CD14-positive monocyte (primary cell): ENCODE data around the gene OR4F6. TPM values are rescaled to one million over a fixed set of nuclear protein-coding genes. Genes with fewer than 3 reads are reported as not detected.
"Not testable (repeated sequence)": the region's sequence is repeated elsewhere in the genome, so short reads cannot be mapped to it uniquely, and the experiment has no call there.

Experiments
- DNase-seq, 3 donors: peaks; one replicate each; pipeline ENCODE4 v3.0.0-alpha.2; 2011 to 2022
- H2AFZ ChIP-seq: 2 replicates; pipeline ENCODE4 v1.6.0; 2012; ENCODE audit warnings: mild to moderate bottlenecking, low read depth, low read length, inconsistent platforms; ENCODE audit not compliant: insufficient read depth, poor library complexity, severe bottlenecking
- H3K27ac ChIP-seq, 2 donors: 1 replicate in 1 of 2; 2 replicates in 1 of 2; pipeline ENCODE4 v1.5.1; 2012 to 2013; ENCODE audit warnings: low read length in 2 of 2, control low read depth in 1 of 2, inconsistent platforms in 1 of 2, low read depth in 1 of 2, mild to moderate bottlenecking in 1 of 2
- H3K27me3 ChIP-seq, 2 donors: one replicate each; pipeline versions ENCODE4 v1.6.0 to v1.6.1; 2011 to 2013; ENCODE audit warnings: low read length in 2 of 2; ENCODE audit not compliant: control insufficient read depth in 2 of 2, insufficient read depth in 2 of 2
- H3K36me3 ChIP-seq, 2 donors: replicated peaks in 1 of 2; 1 replicate in 1 of 2; 2 replicates in 1 of 2; pipeline versions ENCODE4 v1.5.1 to v1.6.1; 2012 to 2013; ENCODE audit warnings: low read length in 2 of 2, control low read depth in 1 of 2, inconsistent platforms in 1 of 2, mild to moderate bottlenecking in 1 of 2; ENCODE audit not compliant: insufficient read depth in 2 of 2, control insufficient read depth in 1 of 2
- H3K4me1 ChIP-seq, 2 donors: 1 replicate in 1 of 2; 2 replicates in 1 of 2; pipeline versions ENCODE4 v1.5.1 to v1.6.1; 2012 to 2013; ENCODE audit warnings: low read length in 2 of 2, control low read depth in 1 of 2, inconsistent platforms in 1 of 2, mild to moderate bottlenecking in 1 of 2, moderate library complexity in 1 of 2; ENCODE audit not compliant: insufficient read depth in 2 of 2, control insufficient read depth in 1 of 2
- H3K4me2 ChIP-seq: replicated peaks from 2 replicates; pipeline ENCODE3; 2012; ENCODE audit warnings: low read length, moderate library complexity, mild to moderate bottlenecking; ENCODE audit not compliant: poor library complexity, severe bottlenecking; ENCODE audit errors: extremely low read depth
- H3K4me3 ChIP-seq, 3 experiments: fragments of 200-600 bp in 1 of 3; sonication (generic) in 1 of 3; replicated peaks in 1 of 3; 1 replicate in 2 of 3; 2 replicates in 1 of 3; pipeline ENCODE4 v1.5.1; 2011 to 2013; ENCODE audit warnings: low read length in 3 of 3, mild to moderate bottlenecking in 3 of 3, control low read depth in 2 of 3, low read depth in 2 of 3, inconsistent platforms in 1 of 3, moderate library complexity in 1 of 3
- H3K79me2 ChIP-seq: 2 replicates; pipeline ENCODE4 v1.6.0; 2012; ENCODE audit warnings: mild to moderate bottlenecking, control low read depth, inconsistent platforms, low read length, moderate library complexity; ENCODE audit not compliant: insufficient read depth
- H3K9ac ChIP-seq: 2 replicates; pipeline ENCODE4 v1.6.0; 2017; ENCODE audit warnings: low read length, mild to moderate bottlenecking; ENCODE audit not compliant: insufficient read depth, poor library complexity, severe bottlenecking
- H3K9me3 ChIP-seq, 2 donors: replicated peaks in 1 of 2; 1 replicate in 1 of 2; 2 replicates in 1 of 2; pipeline versions ENCODE4 v1.5.1 to v1.6.1; 2012 to 2013; ENCODE audit warnings: low read length in 2 of 2, control low read depth in 1 of 2; ENCODE audit not compliant: control insufficient read depth in 1 of 2, insufficient read depth in 1 of 2
- H4K20me1 ChIP-seq: 2 replicates; pipeline ENCODE4 v1.6.0; 2012; ENCODE audit warnings: mild to moderate bottlenecking, low read length, control low read depth, moderate library complexity; ENCODE audit not compliant: insufficient read depth
- H3K27ac Mint-ChIP-seq, 7 donors: one replicate each; pipeline ENCODE4 v1.8.0; 2020; ENCODE audit warnings: mild to moderate bottlenecking in 7 of 7, mixed read lengths in 7 of 7, moderate library complexity in 6 of 7, inconsistent platforms in 2 of 7
- H3K27me3 Mint-ChIP-seq, 3 donors: one replicate each; pipeline ENCODE4 v1.8.0; 2021 to 2022; ENCODE audit warnings: low read depth in 3 of 3, mild to moderate bottlenecking in 3 of 3, mixed read lengths in 3 of 3, moderate library complexity in 3 of 3, inconsistent platforms in 1 of 3
- H3K36me3 Mint-ChIP-seq, 2 donors: one replicate each; pipeline ENCODE4 v1.8.0; 2020; ENCODE audit warnings: mixed read lengths in 2 of 2, inconsistent platforms in 1 of 2, mild to moderate bottlenecking in 1 of 2
- H3K4me1 Mint-ChIP-seq: one replicate; pipeline ENCODE4 v1.8.0; 2020; ENCODE audit warnings: mild to moderate bottlenecking, mixed read lengths
- H3K4me3 Mint-ChIP-seq, 2 donors: one replicate each; pipeline ENCODE4 v1.8.0; 2020; ENCODE audit warnings: mild to moderate bottlenecking in 2 of 2, mixed read lengths in 2 of 2, moderate library complexity in 1 of 2
- H3K9me3 Mint-ChIP-seq, 7 donors: one replicate each; pipeline ENCODE4 v1.8.0; 2020 to 2022; ENCODE audit warnings: mixed read lengths in 7 of 7, mild to moderate bottlenecking in 6 of 7, moderate library complexity in 6 of 7, inconsistent platforms in 2 of 7
- WGBS: methylation state at CpG from one replicate; pipeline ENCODE4 v1.1.5; 2013; ENCODE audit warnings: missing lambda C conversion rate; ENCODE audit not compliant: insufficient coverage; 5-methylcytosine and 5-hydroxymethylcytosine counted together
- intact Hi-C, 2 donors: fragments of 100-400 bp; cut with micrococcal nuclease; formaldehyde crosslinking; loops; one replicate each; pipeline versions ENCODE4 v1.15.0 to v1.15.1; 2023
- polyA plus RNA-seq, 3 donors: library from polyadenylated mRNA; depleted of rRNA in 1 of 3; unstranded in 2 of 3; stranded (reverse) in 1 of 3; fragments of 300-500 nt in 2 of 3; fragments of >200 nt in 1 of 3; fragmentation: Illumina TruSeq in 2 of 3; gene quantifications; 1 replicate in 2 of 3; 2 replicates in 1 of 3; pipeline ENCODE4 v1.2.3, GENCODE V29; 2012 to 2021
- TF ChIP-seq, protein P1 (sequence below): fragments of 200-600 bp; IDR thresholded peaks from one replicate; pipeline ENCODE4 v1.8.0; 2022; ENCODE audit warnings: antibody characterized with exemption, mild to moderate bottlenecking

OR4F6 gene
- polyA plus RNA-seq, 3 donors = not detected

DNA sequence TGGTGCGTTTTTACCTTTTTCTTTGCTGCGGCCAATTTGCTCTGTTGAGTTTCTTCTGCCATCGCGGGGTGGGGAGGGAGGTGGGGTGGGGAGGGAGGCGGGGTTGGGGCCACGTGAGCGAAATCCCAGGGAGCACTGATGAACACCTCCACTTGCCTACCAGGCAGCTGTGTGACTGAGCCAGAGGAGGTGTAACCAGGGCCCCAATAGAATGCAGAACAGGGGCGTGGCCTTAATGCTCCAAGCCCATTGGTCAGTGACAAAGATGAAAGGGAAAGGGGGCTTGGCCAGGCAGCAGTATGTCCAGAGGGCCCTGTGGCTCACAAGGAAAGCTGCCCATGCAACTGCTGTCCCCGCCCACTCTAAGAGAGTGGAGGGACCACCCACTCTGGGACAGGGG is 21.4 kb upstream of the OR4F6 start:
- TF ChIP-seq, protein P1, sequence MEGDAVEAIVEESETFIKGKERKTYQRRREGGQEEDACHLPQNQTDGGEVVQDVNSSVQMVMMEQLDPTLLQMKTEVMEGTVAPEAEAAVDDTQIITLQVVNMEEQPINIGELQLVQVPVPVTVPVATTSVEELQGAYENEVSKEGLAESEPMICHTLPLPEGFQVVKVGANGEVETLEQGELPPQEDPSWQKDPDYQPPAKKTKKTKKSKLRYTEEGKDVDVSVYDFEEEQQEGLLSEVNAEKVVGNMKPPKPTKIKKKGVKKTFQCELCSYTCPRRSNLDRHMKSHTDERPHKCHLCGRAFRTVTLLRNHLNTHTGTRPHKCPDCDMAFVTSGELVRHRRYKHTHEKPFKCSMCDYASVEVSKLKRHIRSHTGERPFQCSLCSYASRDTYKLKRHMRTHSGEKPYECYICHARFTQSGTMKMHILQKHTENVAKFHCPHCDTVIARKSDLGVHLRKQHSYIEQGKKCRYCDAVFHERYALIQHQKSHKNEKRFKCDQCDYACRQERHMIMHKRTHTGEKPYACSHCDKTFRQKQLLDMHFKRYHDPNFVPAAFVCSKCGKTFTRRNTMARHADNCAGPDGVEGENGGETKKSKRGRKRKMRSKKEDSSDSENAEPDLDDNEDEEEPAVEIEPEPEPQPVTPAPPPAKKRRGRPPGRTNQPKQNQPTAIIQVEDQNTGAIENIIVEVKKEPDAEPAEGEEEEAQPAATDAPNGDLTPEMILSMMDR = no peak
- H3K4me1 ChIP-seq = no peaks in the 10 kb centered on the region
- no peak overlapping the region for H3K27ac ChIP-seq
- H3K36me3 ChIP-seq = no peaks in the 10 kb centered on the region
- no peaks in the 10 kb centered on the region for H3K9me3 ChIP-seq
- H3K79me2 ChIP-seq = no peaks in the 10 kb centered on the region
- H3K27ac Mint-ChIP-seq = no peak overlapping the region
- 80% methylated on average over 1 of the region's 9 CpGs for WGBS
- no peak overlapping the region for H2AFZ ChIP-seq
- H4K20me1 ChIP-seq = no peaks in the 10 kb centered on the region
- intact Hi-C loops = loop anchor here in 1 of 2 donors (10.0 kb wide), 1 partner anchor 1997 kb away; no protein-coding TSS in a partner anchor
- no peak overlapping the region for H3K4me3 Mint-ChIP-seq
- no peak overlapping the region for H3K9ac ChIP-seq
- peaks cover 2 to 6% (median 5%) of the 10 kb centered on the region in 3 donors for H3K27me3 Mint-ChIP-seq
- no peaks in the 10 kb centered on the region for H3K4me1 Mint-ChIP-seq
- no peak overlapping the region for H3K4me2 ChIP-seq
- no peaks in the 10 kb centered on the region for H3K36me3 Mint-ChIP-seq
- peaks cover 0 to 2% (median 0%) of the 10 kb centered on the region in 7 donors for H3K9me3 Mint-ChIP-seq
- no peak overlapping the region for H3K4me3 ChIP-seq
- DNase-seq = no peak
- H3K27me3 ChIP-seq = no peaks in the 10 kb centered on the region

DNA sequence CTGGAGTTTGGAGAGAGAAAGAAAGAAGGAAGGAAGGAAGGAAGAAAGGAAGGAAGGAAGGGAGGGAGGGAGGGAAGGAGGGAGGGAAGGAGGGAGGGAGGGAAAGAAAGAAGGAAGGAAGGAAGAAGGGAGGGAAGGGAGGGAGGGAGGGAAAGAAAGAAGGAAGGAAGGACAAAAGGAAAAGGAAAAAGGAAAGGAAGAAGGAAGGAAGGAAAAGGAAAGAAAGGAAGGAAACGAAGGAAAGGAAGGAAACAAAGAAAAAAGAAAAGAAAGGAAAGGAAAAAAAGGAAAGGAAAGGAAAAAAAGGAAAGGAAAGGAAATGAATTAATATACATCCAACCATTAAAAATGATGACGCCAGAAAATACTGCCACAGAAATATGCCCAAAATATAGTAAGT is 18.7 kb upstream of the OR4F6 start:
- Mint-ChIP-seq H3K27me3 (peaks cover 0 to 5% (median 3%) of the 10 kb centered on the region in 3 donors), H3K4me3 (no peak overlapping the region), H3K4me1 (no peaks in the 10 kb centered on the region), H3K9me3 (peaks cover 0 to 2% (median 0%) of the 10 kb centered on the region in 7 donors), H3K27ac (no peak overlapping the region), H3K36me3 (no peaks in the 10 kb centered on the region)
- intact Hi-C loops = loop anchor here in 1 of 2 donors (10.0 kb wide), 1 partner anchor 2000 kb away; no protein-coding TSS in a partner anchor
- Histone ChIP-seq H3K4me1 (no peaks in the 10 kb centered on the region), H3K4me3 (no peak overlapping the region), H3K79me2 (no peaks in the 10 kb centered on the region), H3K4me2 (no peak overlapping the region), H3K9ac (no peak overlapping the region), H3K27ac (no peak overlapping the region), H3K36me3 (no peaks in the 10 kb centered on the region), H3K9me3 (no peaks in the 10 kb centered on the region), H2AFZ (no peak overlapping the region), H3K27me3 (no peaks in the 10 kb centered on the region), H4K20me1 (no peaks in the 10 kb centered on the region)
- TF ChIP-seq, protein P1 = no peak
- no peak for DNase-seq
- WGBS = no CpG with 5 or more reads among the region's 2 CpGs

DNA sequence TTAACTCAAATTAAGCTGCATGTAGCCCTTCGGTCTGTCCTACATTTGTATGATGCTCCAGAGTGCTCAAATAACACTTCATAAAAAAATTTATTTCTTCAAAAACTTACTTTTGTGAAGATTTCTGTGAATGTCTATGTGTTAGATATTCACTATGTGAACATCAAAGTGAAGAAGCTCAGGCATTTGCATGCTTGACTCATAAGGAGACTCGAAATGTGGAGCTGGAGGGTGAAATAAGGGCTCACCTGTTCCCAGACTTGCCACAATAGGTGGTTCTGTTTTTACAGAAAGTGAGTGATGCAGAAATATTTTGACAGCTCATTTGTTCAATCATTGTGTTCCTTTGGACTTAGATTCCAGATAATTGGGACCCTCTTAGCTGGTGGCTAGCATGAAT is 16.9 kb upstream of the OR4F6 start:
- not testable (repeated sequence) for H4K20me1 ChIP-seq, H3K4me3 ChIP-seq, H3K4me1 ChIP-seq, H3K27me3 ChIP-seq, H3K36me3 Mint-ChIP-seq, H3K9me3 ChIP-seq, H2AFZ ChIP-seq, H3K36me3 ChIP-seq, H3K27ac ChIP-seq, H3K9me3 Mint-ChIP-seq, DNase-seq, H3K9ac ChIP-seq, H3K4me3 Mint-ChIP-seq, H3K4me1 Mint-ChIP-seq, H3K27ac Mint-ChIP-seq, H3K27me3 Mint-ChIP-seq, H3K79me2 ChIP-seq, H3K4me2 ChIP-seq
- intact Hi-C loops = loop anchor here in 1 of 2 donors (10.0 kb wide), 1 partner anchor 2002 kb away; no protein-coding TSS in a partner anchor
- WGBS = no CpG with 5 or more reads among the region's 2 CpGs
